ENCODE measurements around the gene TANGO6.

The TANGO6 gene

DNA sequence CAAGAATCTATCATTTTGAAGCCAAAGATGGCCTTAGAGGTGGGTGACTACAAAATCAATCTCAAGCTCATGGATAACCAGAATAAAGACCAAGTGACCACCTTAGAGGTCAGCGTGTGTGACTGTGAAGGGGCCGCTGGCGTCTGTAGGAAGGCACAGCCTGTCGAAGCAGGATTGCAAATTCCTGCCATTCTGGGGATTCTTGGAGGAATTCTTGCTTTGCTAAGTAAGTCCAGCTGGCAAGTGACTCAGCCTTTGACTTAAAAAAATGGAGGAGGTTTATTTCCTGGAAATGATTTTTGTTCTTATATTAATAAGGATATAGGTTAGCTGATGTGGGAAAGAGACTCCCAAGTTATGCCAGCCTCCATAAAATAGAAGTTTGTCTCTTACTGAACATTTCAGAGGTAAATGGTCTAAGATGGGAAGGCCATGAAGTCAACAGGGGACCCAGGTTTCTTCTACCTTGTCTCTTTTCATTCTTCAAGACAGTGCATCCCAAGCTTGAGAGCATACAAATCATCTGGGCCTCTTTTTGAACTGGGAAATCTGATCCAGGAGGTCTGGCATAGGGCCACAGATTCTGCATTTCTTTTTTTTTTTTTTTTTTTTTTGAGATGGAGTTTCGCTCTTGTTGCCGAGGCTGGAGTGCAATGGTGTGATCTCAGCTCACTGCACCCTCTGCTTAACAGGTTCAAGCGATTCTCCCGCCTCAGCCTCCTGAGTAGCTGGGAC lies 19.8 kb upstream of the TANGO6 start:
- no peak for TF ChIP-seq ZFX (IDR thresholded peaks at IDR 0.05; ENCODE audit: borderline replicate concordance)
- TF ChIP-seq, protein P1, sequence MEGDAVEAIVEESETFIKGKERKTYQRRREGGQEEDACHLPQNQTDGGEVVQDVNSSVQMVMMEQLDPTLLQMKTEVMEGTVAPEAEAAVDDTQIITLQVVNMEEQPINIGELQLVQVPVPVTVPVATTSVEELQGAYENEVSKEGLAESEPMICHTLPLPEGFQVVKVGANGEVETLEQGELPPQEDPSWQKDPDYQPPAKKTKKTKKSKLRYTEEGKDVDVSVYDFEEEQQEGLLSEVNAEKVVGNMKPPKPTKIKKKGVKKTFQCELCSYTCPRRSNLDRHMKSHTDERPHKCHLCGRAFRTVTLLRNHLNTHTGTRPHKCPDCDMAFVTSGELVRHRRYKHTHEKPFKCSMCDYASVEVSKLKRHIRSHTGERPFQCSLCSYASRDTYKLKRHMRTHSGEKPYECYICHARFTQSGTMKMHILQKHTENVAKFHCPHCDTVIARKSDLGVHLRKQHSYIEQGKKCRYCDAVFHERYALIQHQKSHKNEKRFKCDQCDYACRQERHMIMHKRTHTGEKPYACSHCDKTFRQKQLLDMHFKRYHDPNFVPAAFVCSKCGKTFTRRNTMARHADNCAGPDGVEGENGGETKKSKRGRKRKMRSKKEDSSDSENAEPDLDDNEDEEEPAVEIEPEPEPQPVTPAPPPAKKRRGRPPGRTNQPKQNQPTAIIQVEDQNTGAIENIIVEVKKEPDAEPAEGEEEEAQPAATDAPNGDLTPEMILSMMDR (IDR thresholded peaks at IDR 0.05): no peak
- H3K27ac ChIP-seq: no peak overlapping the region

DNA sequence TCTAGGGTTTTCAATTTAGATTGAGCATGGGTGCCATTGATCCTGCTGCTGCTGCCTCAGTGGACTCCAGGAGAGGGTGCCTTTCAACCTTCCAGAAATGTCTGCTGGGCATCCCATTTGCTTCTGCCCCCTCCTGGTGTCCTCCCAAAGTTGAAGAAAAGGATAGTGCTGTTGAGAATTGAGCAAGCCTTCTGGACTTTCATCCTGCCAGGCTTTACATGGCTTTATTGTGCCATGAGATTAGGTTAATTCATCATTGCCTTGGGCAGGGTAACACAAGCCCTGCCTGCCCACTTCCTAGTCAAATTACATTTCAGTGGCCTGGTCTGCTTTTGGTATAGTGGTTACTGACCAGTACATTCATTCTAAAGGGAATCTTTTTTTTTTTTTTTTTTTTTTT lies 17.9 kb upstream of the TANGO6 start:
- TF ChIP-seq ZFX (IDR thresholded peaks at IDR 0.05; ENCODE audit: borderline replicate concordance): no peak
- TF ChIP-seq, protein P1 (IDR thresholded peaks at IDR 0.05): no peak
- no peak overlapping the region for H3K27ac ChIP-seq

DNA sequence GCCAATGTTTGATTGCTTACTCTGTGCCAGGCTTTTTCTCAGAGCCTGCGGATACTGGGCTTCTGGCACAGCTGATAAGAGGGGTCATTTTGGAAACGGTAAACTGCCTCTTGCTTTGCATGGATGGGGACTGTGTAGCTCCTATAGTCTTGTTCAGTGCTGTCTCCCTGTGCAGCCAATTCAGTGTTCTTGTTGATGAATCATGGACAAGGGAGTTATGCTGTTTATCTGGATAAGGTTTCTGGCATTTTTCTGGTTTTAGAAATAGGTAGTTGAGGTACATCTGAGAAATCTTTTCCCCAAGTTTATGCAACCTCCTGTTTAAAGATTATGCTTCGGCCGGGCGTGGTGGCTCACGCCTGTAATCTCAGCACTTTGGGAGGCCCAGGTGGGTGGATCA lies 16.7 kb upstream of the TANGO6 start:
- TF ChIP-seq, protein P1 (IDR thresholded peaks at IDR 0.05): no peak
- no peak for TF ChIP-seq ZFX (IDR thresholded peaks at IDR 0.05; ENCODE audit: borderline replicate concordance)
- H3K27ac ChIP-seq: no peak overlapping the region

DNA sequence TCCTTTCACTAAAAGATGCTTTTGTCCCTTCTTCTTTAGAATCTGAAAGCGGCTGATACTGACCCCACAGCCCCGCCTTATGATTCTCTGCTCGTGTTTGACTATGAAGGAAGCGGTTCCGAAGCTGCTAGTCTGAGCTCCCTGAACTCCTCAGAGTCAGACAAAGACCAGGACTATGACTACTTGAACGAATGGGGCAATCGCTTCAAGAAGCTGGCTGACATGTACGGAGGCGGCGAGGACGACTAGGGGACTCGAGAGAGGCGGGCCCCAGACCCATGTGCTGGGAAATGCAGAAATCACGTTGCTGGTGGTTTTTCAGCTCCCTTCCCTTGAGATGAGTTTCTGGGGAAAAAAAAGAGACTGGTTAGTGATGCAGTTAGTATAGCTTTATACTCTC lies 10.1 kb upstream of the TANGO6 start:
- no peak for TF ChIP-seq ZFX (IDR thresholded peaks at IDR 0.05; ENCODE audit: borderline replicate concordance)
- TF ChIP-seq, protein P1 (IDR thresholded peaks at IDR 0.05): no peak
- no peak overlapping the region for H3K27ac ChIP-seq

DNA sequence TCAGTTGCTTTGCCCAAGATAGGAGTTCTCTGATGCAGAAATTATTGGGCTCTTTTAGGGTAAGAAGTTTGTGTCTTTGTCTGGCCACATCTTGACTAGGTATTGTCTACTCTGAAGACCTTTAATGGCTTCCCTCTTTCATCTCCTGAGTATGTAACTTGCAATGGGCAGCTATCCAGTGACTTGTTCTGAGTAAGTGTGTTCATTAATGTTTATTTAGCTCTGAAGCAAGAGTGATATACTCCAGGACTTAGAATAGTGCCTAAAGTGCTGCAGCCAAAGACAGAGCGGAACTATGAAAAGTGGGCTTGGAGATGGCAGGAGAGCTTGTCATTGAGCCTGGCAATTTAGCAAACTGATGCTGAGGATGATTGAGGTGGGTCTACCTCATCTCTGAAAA lies 8.8 kb upstream of the TANGO6 start:
- H3K27ac ChIP-seq: no peak overlapping the region
- no peak for TF ChIP-seq ZFX (IDR thresholded peaks at IDR 0.05; ENCODE audit: borderline replicate concordance)

DNA sequence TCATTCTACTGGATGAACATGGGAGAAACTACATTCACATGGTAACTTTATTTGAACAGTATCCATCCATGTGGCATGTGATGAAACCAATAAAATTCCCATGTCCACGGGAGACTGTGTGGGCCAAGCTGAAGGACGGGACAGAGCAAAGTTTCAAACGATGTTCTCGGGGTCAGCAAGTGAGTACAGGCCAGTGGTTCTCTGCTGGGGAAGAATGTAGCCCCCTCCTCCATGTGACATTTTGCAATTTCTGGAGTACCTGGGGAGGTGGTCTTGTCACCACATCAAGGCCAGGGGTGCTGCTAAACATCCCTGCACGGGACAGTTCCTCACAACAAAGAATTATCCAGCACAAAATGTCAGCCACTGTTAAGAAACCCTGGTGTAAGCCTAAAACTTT lies 7.4 kb upstream of the TANGO6 start:
- H3K27ac ChIP-seq: no peak overlapping the region
- TF ChIP-seq, protein P1 (IDR thresholded peaks at IDR 0.05): no peak
- no peak for TF ChIP-seq ZFX (IDR thresholded peaks at IDR 0.05; ENCODE audit: borderline replicate concordance)

DNA sequence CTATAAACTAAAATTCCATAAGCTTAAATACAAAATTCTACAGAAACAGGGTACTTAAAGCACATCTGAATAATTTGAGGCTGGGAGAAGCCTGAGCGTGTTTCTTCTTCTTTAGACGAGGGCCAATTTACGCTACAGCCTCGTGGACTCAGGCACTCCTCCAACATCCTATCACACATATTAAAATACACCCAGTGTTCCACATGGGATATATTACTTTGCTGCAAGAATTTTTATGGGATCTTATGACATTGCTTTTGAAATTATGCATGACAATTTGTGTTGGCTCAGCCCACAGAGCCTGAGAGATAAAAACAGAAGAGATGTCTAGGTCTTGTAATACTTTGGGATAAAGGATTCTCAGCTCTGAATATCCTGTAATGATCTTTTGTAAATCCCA lies 3.5 kb upstream of the TANGO6 start:
- no peak for TF ChIP-seq ZFX (IDR thresholded peaks at IDR 0.05; ENCODE audit: borderline replicate concordance)
- TF ChIP-seq, protein P1 (IDR thresholded peaks at IDR 0.05): no peak
- H3K27ac ChIP-seq: no peak overlapping the region

DNA sequence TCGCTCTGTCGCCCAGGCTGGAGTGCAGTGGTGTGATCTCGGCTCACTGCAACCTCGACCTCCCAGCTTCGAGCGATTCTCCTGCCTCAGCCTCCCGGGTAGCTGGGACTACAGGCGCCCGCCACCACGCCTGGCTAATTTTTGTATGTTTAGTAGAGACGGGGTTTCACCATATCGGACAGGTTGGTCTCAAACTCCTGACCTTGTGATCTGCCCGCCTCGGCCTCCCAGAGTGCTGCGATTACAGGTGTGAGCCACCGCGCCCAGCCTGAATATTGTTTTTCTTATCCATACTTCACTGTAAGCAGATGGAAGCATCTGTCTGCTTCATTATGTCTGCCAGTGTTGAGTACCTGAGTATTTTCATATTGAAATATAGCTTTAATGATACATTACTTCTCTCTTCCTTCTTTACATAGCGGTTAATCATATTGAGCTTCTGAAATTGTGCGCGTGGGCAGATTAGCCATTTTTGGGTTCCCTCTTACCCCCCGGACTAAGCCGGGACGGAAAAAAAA lies 308 bp upstream of the TANGO6 start:
- H3K27ac ChIP-seq: peak overlapping the region; percentile 59
